ENCODE measurements around the gene LYZL1. TPM values are rescaled to one million over a fixed set of nuclear protein-coding genes. Genes with fewer than 3 reads are reported as not detected.
A peak's percentile ranks its signal among the peaks of the same experiment; 100 is the strongest.

The LYZL1 gene
- total and polyA plus RNA-seq, 9 of the 15 experiments (the other 6 are each of a cell fraction or from before 2014, with no cell fraction given) = not detected

- intact Hi-C loops (cut with micrococcal nuclease) (no loop called here), in situ Hi-C loops (cut with MboI) (no loop called here)
- H3K36me3 ChIP-seq (ENCODE audit: control insufficient read depth, insufficient read depth, low read length) = no peaks in the 10 kb centered on the region
- DNase-seq (ENCODE audit: extremely low read depth in 1 of 4, low spot score in 3 of 4) (no peak), ATAC-seq (no peak), FAIRE-seq (no peak)
- H2AFZ ChIP-seq (ENCODE audit: low read depth, low read length) = no peak overlapping the region
- H3K9me3 ChIP-seq (replicated peaks; ENCODE audit: control insufficient read depth, insufficient read depth, low read depth, low read length) = no peaks in the 10 kb centered on the region
- TF ChIP-seq, protein P1, sequence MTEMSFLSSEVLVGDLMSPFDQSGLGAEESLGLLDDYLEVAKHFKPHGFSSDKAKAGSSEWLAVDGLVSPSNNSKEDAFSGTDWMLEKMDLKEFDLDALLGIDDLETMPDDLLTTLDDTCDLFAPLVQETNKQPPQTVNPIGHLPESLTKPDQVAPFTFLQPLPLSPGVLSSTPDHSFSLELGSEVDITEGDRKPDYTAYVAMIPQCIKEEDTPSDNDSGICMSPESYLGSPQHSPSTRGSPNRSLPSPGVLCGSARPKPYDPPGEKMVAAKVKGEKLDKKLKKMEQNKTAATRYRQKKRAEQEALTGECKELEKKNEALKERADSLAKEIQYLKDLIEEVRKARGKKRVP (CRISPR knock-in tag; IDR thresholded peaks at IDR 0.05) = peak; percentile 47; the same call in 1 of the 2 replicates
- TF ChIP-seq, protein P2, sequence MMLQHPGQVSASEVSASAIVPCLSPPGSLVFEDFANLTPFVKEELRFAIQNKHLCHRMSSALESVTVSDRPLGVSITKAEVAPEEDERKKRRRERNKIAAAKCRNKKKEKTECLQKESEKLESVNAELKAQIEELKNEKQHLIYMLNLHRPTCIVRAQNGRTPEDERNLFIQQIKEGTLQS (IDR thresholded peaks at IDR 0.05) = peak; percentile 28; the same call in 1 of the 2 replicates
- TF ChIP-seq, protein P2 (CRISPR knock-in tag; conservative IDR thresholded peaks at IDR 0.05) = no peak
- TF ChIP-seq CEBPB (tag; IDR thresholded peaks at IDR 0.05) (peak; percentile 55; the same call in 1 of the 2 replicates), CEBPG (CRISPR knock-in tag; IDR thresholded peaks at IDR 0.05) (no peak), CEBPG (tag; conservative IDR thresholded peaks at IDR 0.05 in 1 of 2, IDR thresholded peaks at IDR 0.05 in 1 of 2) (peak; percentile 69 to 75), ZNF431 (CRISPR knock-in tag; IDR thresholded peaks at IDR 0.05) (no peak)
- H3K9ac ChIP-seq (ENCODE audit: insufficient read depth in 1 of 2, low read depth in 2 of 2, low read length in 2 of 2) = no peak overlapping the region
- no peaks in the 10 kb centered on the region for H4K20me1 ChIP-seq (replicated peaks; ENCODE audit: control insufficient read depth, insufficient read depth, low read length)
- H3K27me3 ChIP-seq (ENCODE audit: control insufficient read depth in 2 of 2, insufficient read depth in 2 of 2, low read length in 2 of 2) = peaks cover 9 to 10% of the 10 kb centered on the region in 2 experiments
- H3K4me2 ChIP-seq (ENCODE audit: insufficient read depth, low read length) = no peak overlapping the region
- H3K79me2 ChIP-seq (ENCODE audit: control insufficient read depth, insufficient read depth, low read length) = no peaks in the 10 kb centered on the region
- ChIA-PET CTCF (ENCODE audit: low intra/inter-chr PET ratio) (no interaction called here), POLR2A (no interaction called here)
- H3K4me3 ChIP-seq = no peak overlapping the region
- no peak overlapping the region for H3K27ac ChIP-seq (ENCODE audit: extremely low read depth, low read depth, low read length)
- WGBS (ENCODE audit: insufficient coverage, low coverage, missing lambda C conversion rate) = 0% methylated on average over 2 of the region's 2 CpGs
- no peaks in the 10 kb centered on the region for H3K4me1 ChIP-seq (replicated peaks in 1 of 2; ENCODE audit: control insufficient read depth in 2 of 2, insufficient read depth in 2 of 2, low read length in 2 of 2)
- BruUV-seq (replicated peaks) = no TSS peak
- H3K9me1 ChIP-seq (ENCODE audit: control insufficient read depth, insufficient read depth, low read length) = no peaks in the 10 kb centered on the region
These were observed 17.0 kb upstream of the LYZL1 start for GRCh38 chr10:29271877-29272276.
